Activated naive CD4-positive, alpha-beta T cell (primary cell): ENCODE measurements around the gene SIDT1.
"Not testable (repeated sequence)": the region's sequence is repeated elsewhere in the genome, so short reads cannot be mapped to it uniquely, and the experiment has no call there.

Experiments used
- DNase-seq, 4 experiments: peaks; one replicate each; lab custom pipeline; 2025; lab: John Stamatoyannopoulos, UW

The SIDT1 gene

GRCh38 chr3:113634782-113635474, 102.6 kb downstream of the SIDT1 start:
- DNase-seq: no peak

GRCh38 chr3:113636034-113636433, 103.7 kb downstream of the SIDT1 start:
- not testable (repeated sequence) for DNase-seq

DNA sequence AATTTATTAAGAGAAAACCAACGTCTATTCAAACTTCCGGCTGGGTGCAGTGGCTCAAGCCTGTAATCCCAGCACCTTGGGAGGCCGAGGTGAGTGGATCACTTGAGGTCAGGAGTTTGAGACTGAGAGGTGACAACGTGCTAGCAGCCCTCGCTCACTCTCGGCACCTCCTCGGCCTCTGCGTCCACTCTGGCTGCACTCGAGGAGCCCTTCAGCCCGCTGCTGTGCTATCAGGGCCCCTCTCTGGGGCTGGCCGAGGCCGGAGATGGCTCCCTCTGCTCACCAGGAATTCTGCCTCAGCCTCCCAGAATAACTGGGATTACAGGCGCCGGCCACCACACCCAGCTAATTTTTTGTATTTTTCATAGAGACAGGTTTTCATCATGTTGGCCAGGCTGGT, 105.4 kb downstream of the SIDT1 start:
- no peak for DNase-seq

GRCh38 chr3:113638910-113639309, 106.6 kb downstream of the SIDT1 start:
- no peak for DNase-seq

DNA sequence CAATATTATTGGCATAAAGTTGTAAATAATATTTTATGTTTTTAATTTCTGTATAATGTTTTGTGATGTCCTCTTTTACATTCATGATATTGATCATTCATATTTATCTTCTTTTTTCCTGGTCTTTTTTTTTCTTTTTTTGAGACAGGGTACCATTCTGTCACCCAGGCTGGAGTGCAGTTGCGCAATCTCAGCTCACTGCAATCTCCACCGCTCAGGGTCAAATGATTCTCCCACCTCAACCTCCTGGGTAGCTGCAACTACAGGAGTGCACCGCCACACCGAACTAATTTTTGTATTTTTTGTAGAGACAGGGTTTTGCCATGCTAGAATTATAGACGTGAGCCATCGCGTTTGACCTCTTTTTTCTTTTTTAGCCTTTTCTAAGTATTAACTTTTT, 111.2 kb downstream of the SIDT1 start:
- no peak for DNase-seq

DNA sequence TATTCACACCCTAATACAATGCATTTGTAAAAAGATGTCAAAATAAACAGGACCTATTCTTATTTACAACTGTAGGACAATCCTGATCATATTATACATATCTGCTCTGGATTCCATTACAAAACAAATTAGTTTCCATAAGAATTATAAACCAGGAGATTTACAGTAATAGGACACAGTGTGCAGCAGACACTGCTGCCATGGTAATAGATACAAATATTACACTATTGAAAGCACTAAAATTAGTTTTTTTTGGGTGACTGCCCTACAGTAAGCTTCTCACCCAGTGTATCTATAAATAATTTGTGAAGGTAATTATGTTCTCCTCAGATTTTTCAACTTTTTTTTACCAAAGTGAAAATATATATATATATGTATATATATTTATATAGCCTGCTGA, 116.2 kb downstream of the SIDT1 start:
- DNase-seq: no peak

GRCh38 chr3:113649174-113649845, 117.0 kb downstream of the SIDT1 start:
- DNase-seq: no peak

GRCh38 chr3:113654310-113654709, 122.0 kb downstream of the SIDT1 start:
- DNase-seq: no peak

DNA sequence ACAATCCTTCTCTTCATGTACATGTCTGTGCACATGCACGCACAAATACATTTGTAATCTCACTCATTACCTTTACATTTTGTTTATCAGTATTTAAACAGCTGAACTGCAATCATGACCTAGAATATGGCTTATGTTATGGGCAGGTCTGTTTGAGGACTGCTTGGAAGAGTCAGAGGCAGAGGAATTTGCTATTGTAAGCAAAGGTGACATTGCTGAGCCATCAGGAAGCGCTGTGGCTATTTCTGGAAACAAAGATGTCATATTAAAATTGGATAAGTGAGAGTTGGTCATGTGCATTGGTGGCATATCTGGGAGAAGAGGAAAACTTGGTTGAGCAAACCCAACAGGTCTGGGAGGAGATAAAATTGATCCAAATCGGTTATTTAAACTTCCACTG, 122.5 kb downstream of the SIDT1 start:
- DNase-seq: no peak

GRCh38 chr3:113658107-113658506, 125.8 kb downstream of the SIDT1 start:
- no peak for DNase-seq

- no peak for DNase-seq
Observed at GRCh38 chr3:113659101-113659541, 126.8 kb downstream of the SIDT1 start.

DNA sequence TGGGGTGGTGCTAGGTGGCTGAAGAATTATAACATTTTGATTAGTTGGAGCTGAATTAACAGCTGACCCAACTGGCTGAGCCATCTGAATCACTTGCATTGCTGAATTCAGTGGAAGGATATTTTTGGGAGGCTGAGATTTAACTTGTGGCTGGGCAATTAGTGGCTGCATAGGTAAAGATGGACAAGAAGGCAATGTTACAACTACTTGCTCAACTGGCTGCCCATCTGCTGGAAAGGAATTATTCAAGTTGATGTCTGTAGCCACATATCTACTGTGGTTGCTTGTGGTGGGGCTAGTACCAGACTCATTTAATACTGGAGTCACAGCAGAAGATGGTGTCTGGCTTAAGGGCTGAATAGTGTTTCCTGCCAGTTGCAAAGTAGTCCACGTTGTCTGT, 127.6 kb downstream of the SIDT1 start:
- no peak for DNase-seq

- no peak for DNase-seq
Observed at GRCh38 chr3:113660458-113660857, 128.1 kb downstream of the SIDT1 start.

DNA sequence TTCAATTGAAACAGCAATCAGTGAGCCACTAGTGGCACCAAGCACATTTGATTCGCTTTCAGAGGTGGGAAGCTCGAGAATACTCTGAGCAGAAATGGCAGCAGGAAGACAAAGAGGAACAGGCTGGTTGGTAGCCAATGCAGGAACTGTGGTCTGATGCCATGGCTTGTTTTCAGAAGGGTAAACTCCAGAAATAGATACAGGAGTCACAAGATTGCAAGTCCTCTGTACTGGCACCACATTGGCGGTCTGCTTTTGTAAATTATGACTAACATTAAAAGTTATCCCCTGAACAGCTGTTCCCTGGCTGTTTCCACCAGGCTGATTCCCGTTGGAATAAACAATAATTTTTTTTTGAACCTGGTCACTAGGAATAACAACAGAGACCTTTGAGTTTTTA, 128.5 kb downstream of the SIDT1 start:
- DNase-seq: no peak

DNA sequence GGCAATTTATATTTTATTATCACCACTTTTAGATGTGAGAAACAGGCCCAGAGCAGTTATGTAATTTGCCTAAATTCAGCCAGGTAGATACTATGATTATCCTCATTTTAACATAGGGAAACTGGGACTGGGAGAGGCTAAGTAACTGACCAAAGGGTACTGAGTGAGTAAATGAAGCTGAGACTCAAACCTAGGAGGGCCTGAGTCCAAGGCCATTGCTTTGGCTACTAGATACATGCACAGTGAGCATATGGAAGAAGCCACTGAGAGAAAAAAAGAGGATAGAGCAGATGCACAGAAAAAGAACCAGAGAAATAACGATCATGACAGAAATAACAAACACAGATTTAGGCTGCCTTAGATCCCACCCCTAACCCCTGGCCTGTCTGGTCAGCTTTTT, 130.5 kb downstream of the SIDT1 start:
- no peak for DNase-seq

GRCh38 chr3:113663324-113663750, 131.0 kb downstream of the SIDT1 start:
- no peak for DNase-seq

- DNase-seq: no peak
Observed at GRCh38 chr3:113663761-113664160, 131.4 kb downstream of the SIDT1 start.

DNA sequence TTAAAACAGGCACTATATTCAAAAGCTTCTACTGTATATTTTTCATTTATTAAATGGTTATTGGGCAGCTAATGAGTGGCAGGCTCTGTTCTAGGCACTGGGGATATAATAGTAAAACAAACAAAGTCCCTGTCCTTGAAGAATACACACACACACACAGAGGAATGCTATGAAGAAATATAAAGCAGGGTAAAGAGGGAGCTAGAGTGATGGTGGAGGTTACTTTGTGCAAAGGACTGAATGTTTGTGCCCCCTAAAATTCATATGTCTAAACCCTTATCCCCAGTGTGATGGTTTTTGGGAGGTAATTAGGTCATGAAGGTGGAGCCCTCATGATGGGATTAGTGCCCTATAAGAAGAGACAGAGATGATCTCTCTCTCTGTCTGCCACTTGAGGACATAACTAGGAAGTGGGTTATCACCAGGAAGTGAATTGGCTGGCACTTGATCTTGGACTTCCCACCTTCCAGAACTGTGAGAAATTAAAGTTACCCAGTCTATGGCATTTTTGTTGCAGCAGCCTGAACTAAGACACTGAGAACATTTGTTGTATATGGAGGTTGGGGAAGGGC, 132.3 kb downstream of the SIDT1 start:
- DNase-seq: no peak

- no peak for DNase-seq
Observed at GRCh38 chr3:113668015-113668414, 135.7 kb downstream of the SIDT1 start.

- no peak for DNase-seq
Observed at GRCh38 chr3:113673593-113673992, 141.2 kb downstream of the SIDT1 start.

- no peak for DNase-seq
Observed at GRCh38 chr3:113676261-113676660, 143.9 kb downstream of the SIDT1 start.

GRCh38 chr3:113677737-113678136, 145.4 kb downstream of the SIDT1 start:
- no peak for DNase-seq

DNA sequence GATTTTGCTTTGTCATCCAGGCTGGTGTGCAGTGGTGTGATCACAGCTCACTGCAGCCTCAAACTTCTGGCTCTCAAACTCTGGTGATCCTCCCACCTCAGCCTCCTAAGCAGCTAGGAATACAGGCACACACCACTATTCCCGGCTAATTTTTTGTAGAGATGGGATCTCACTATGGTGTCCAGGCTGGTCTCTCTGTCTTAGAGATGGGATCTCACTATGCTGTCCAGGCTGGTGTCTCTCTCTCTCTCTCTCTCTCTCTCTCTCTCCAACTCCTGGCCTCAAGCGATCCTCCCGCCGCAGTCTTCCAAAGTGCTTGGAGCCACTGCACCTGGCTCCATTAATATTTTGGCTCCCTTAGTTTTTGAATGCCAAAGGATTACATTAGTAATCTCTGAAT, 146.4 kb downstream of the SIDT1 start:
- DNase-seq: no peak
